K562 (cell line): ENCODE data around the gene RTCA.

Experiments
- ATF4 ChIP-seq: fragments of 450-650 bp; formaldehyde crosslinking; IDR thresholded peaks from 2 replicates; pipeline ENCODE4 v1.4.0; 2022; ENCODE audit warnings: mild to moderate bottlenecking, moderate library complexity
- CHD1 ChIP-seq: fragments of 200-600 bp; sonication (generic); IDR thresholded peaks from one replicate; pipeline ENCODE4 v1.6.1; 2012; ENCODE audit warnings: mild to moderate bottlenecking, moderate library complexity, low read length, inconsistent platforms
- CHD4 ChIP-seq: fragments of 200-600 bp; sonication (generic); IDR thresholded peaks from 3 replicates; pipeline ENCODE4 v1.6.1; 2012; ENCODE audit warnings: low read depth, mild to moderate bottlenecking, mixed read lengths, low read length, inconsistent platforms; ENCODE audit not compliant: insufficient read depth, insufficient replicate concordance, poor library complexity, severe bottlenecking
- CTCF ChIP-seq, 3 experiments: IDR thresholded peaks in 2 of 3; conservative IDR thresholded peaks in 1 of 3; 2 replicates each; pipeline ENCODE4 v1.5.1; 2011 to 2012; ENCODE audit warnings: low read length in 3 of 3, mild to moderate bottlenecking in 3 of 3, control low read depth in 2 of 3, improper control_type of control experiment in 1 of 3, inconsistent platforms in 1 of 3, low read depth in 1 of 3, mixed read lengths in 1 of 3, moderate library complexity in 1 of 3; ENCODE audit not compliant: insufficient read depth in 2 of 3
- EP300 ChIP-seq: IDR thresholded peaks from 2 replicates; pipeline ENCODE4 v1.6.1; 2012; ENCODE audit warnings: low read length, improper control_type of control experiment
- FOXP4 ChIP-seq: sonication (generic); formaldehyde crosslinking; IDR thresholded peaks from 2 replicates; pipeline ENCODE4 v1.8.0; 2022; ENCODE audit warnings: mild to moderate bottlenecking, missing genetic modification reagents, borderline replicate concordance
- POLR2A ChIP-seq: fragments of 450-650 bp; conservative IDR thresholded peaks from 2 replicates; pipeline ENCODE4 v1.6.1; 2016
- SAP30 ChIP-seq: fragments of 200-600 bp; sonication (generic); IDR thresholded peaks from 2 replicates; pipeline ENCODE4 v1.6.1; 2012; ENCODE audit warnings: borderline replicate concordance, low read depth, mild to moderate bottlenecking, moderate library complexity, low read length, control low read depth, inconsistent platforms; ENCODE audit not compliant: insufficient read depth, poor library complexity, severe bottlenecking
- SRF ChIP-seq, 2 experiments: fragments of 250-450, 450-650 bp in 1 of 2; sonication (Bioruptor Pico) in 1 of 2; sonication (generic) in 1 of 2; formaldehyde crosslinking; IDR thresholded peaks; 2 replicates each; pipeline versions ENCODE4 v1.5.0 to v1.5.1; 2020 to 2022; ENCODE audit warnings: mild to moderate bottlenecking in 1 of 2, missing genetic modification reagents in 1 of 2
- TRIM28 ChIP-seq: fragments of 450-650 bp; IDR thresholded peaks from 2 replicates; pipeline ENCODE4 v1.6.1; 2017
- ZBTB33 ChIP-seq: sonication (generic); formaldehyde crosslinking; IDR thresholded peaks from 2 replicates; pipeline ENCODE4 v1.8.1; 2023; ENCODE audit warnings: mild to moderate bottlenecking, missing genetic modification reagents
- ZNF124 ChIP-seq: sonication (generic); formaldehyde crosslinking; IDR thresholded peaks from 2 replicates; pipeline ENCODE4 v1.8.1; 2022; ENCODE audit warnings: missing genetic modification reagents
- ZNF174 ChIP-seq: fragments of 250-450 bp; sonication (Bioruptor Pico); IDR thresholded peaks from 2 replicates; pipeline ENCODE4 v1.4.0; 2020; ENCODE audit warnings: mild to moderate bottlenecking
- ZNF766 ChIP-seq: fragments of 200-800 bp; sonication (Bioruptor generic); conservative IDR thresholded peaks from 2 replicates; pipeline ENCODE4 v1.6.1; 2016; ENCODE audit warnings: missing genetic modification characterization, missing compliant biosample characterization

- TF ChIP-seq ZNF174 (CRISPR knock-in tag): no peak
- TF ChIP-seq CTCF (IDR thresholded peaks at IDR 0.05 in 2 of 3, conservative IDR thresholded peaks at IDR 0.05 in 1 of 3; ENCODE audit: insufficient read depth in 2 of 3, low read depth in 1 of 3, low read length in 3 of 3): no peak
- peak; percentile 75 for TF ChIP-seq SAP30
- peak; percentile 24 for TF ChIP-seq CHD1
- TF ChIP-seq ZNF124: no peak
- no peak; a peak in 1 of 4 replicates for TF ChIP-seq SRF (CRISPR knock-in tag; IDR thresholded peaks at IDR 0.05)
- no peak for TF ChIP-seq CHD4
- no peak for TF ChIP-seq FOXP4
- peak; percentile 98 for TF ChIP-seq POLR2A
- TF ChIP-seq ZNF766 (CRISPR knock-in tag): no peak
- no peak for TF ChIP-seq TRIM28
- peak; percentile 49 for TF ChIP-seq EP300
- TF ChIP-seq ATF4 (CRISPR knock-in tag): no peak
- TF ChIP-seq ZBTB33 (CRISPR knock-in tag): no peak
Observed at GRCh38 chr1:100249537-100250257, 16.3 kb upstream of the RTCA start, which contains the start of gene DBT.
